ENCODE measurements around the gene PNP.

PNP gene

GRCh38 chr14:20455355-20456300, 13.6 kb upstream of the PNP start:
- no peak for DNase-seq

- DNase-seq, result no peak
These were observed 12.2 kb upstream of the PNP start for GRCh38 chr14:20456971-20457370.

GRCh38 chr14:20458031-20458789, 11.0 kb upstream of the PNP start:
- DNase-seq, result no peak

- DNase-seq, result no peak
These were observed 8.6 kb upstream of the PNP start for GRCh38 chr14:20460458-20461224.

DNA sequence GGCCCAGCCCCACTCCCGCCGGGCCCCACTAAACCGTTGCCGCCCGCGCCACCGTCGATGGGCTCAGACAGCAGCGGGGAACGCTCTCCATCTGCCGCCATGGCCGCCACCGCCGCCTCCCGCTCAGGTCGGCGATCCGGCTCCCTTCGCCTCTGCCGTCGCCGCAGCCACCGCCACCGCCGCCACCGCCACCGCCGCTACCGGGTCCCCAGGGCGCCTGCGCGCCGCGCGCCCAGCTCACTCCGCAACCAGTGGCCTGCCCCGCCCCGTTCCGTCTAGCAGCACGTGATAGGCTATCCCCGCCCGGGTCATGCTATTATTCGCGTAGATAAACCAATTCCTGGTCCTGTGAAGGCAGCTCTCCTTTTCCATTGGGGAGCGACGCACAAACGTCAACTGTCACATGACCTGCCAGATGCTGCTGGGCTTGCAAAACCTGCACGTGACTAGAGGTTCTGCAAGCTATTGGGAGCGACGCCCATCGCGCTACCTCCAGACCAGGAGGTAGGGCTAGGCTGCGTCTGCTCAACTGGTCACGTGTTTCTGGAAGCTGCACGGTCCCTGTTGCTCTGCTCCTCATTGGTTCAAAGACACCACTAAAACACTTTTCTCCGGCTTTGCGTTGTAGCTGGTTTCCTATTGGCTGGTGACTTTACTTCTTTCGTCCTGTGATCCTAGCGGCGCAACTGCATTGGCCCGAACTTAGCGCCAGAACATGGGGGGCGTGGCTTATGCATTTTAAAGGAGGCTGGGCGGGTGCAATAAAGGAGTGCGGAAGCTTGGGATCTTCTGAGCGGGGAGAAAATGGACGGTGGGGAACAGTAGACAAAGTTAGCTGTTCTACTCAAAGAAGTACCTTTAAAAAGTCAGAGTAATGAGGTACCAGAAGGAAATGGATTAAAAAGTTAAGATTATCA, 7.7 kb upstream of the PNP start, which contains the start of gene PIP4P1:
Gene PIP4P1, minus strand, starts transcription at position 210 of the 917 bp plus-strand sequence. Its CDS starts 109 bp downstream, at position 101.
- peak; percentile 100 for DNase-seq

GRCh38 chr14:20468764-20469241, 403 bp upstream of the PNP start:
- DNase-seq, result no peak

- peak; percentile 45 for DNase-seq
These were observed 840 bp downstream of the PNP start for GRCh38 chr14:20469890-20470602.

- no peak for DNase-seq
These were observed 1.3 kb downstream of the PNP start for GRCh38 chr14:20470603-20470901.

GRCh38 chr14:20472536-20473169, 3.4 kb downstream of the PNP start:
- no peak for DNase-seq

DNA sequence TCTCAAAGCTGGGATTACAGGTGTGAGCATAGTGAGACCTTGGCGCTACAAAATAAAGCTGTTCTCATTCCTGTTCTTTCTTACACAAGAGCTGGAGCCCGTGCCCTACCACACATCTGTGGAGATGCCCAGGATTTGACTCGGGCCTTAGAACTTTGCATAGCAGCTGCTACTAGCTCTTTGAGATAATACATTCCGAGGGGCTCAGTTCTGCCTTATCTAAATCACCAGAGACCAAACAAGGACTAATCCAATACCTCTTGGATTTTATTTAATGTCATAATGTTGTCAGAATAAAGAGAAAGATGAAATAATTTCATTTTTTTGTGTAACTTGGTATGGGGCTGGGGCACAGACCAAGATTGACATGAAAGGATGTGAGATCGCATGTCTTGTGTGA, 7.6 kb downstream of the PNP start:
- no peak for DNase-seq

DNA sequence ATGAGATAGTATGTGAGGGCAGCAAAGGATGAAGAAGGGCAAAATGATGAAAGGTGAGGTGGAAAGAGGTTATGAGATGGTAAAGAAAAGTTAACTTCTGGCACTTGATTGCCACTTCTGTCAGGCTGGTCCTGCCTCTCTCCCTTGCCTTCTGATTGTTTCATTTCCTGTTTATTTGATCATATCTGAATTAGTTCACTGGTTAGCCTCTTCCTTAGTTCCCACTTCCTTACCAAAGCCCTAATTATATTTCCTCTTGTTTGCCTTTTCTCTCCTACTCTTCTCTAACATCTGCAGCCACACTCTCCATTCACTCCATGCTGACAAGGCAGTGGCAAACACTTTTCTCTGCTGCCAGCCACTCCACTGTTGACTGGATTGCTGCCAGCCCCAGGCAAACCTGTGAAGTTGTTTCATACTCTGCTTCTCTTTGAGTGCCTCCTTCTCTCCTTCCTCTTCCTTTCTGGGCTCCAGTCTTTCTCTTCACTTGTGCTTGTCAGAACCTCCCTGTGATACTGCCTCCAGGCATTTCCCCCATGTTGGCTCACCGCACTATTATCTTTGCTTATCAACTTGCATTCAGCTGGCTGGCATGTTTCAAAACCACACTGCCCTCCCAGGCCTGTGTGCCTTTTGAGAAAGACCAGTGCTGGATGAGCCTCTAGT, 8.1 kb downstream of the PNP start:
- no peak for DNase-seq

- no peak for DNase-seq
These were observed 9.7 kb downstream of the PNP start for GRCh38 chr14:20478894-20479293.

GRCh38 chr14:20482382-20482781, 13.2 kb downstream of the PNP start:
- DNase-seq, result no peak

GRCh38 chr14:20485900-20486299, 16.7 kb downstream of the PNP start:
- DNase-seq, result no peak

DNA sequence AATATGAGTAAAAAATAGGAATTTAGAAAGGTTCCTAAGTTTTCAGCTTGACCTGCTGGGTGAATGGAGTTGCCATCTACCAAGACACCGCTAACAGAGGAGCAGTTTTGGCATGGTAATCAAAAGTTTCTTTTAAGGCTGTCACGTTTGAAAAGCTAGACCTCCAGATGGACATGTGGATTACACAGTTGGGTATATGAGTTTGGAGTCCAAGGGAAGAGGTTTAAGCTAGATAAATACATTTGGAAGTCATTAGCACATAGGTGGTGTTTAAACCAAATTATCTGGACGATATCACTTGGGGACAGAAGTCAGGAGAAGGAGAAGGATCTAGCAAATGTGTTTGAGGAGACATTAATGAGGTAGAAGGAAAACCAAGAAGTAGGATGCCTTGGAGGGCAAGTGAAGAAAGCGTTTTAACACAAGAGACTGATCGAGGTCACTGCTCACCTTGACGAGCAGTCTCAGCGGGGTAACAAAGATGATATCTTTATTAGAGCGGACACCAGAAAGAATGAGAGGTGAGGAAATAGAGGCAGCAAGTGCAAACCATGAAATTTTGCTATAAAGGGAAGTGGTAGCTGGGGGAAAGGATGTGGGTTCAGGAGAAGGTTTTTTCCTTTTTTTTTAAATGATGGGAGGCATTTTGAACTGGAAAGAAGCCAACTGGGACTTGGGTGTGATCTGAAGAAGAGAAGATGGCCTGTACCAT, 17.6 kb downstream of the PNP start:
- no peak for DNase-seq

DNA sequence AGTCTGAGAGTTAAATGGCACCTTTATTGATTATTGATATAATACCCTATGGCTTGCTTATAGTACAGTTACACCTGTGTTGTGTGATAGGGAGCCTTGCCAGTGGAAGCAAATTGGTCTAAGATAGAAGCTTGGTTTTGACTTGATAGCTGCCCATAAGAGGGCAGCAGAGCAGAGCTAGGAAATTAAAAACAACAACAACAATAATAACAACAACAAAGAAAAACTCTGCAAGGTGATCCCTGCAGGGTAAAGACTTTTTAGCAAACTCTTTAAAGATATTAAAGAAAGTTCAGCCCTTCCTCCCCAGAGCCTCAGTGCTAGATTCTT, 18.2 kb downstream of the PNP start:
- no peak for DNase-seq

DNA sequence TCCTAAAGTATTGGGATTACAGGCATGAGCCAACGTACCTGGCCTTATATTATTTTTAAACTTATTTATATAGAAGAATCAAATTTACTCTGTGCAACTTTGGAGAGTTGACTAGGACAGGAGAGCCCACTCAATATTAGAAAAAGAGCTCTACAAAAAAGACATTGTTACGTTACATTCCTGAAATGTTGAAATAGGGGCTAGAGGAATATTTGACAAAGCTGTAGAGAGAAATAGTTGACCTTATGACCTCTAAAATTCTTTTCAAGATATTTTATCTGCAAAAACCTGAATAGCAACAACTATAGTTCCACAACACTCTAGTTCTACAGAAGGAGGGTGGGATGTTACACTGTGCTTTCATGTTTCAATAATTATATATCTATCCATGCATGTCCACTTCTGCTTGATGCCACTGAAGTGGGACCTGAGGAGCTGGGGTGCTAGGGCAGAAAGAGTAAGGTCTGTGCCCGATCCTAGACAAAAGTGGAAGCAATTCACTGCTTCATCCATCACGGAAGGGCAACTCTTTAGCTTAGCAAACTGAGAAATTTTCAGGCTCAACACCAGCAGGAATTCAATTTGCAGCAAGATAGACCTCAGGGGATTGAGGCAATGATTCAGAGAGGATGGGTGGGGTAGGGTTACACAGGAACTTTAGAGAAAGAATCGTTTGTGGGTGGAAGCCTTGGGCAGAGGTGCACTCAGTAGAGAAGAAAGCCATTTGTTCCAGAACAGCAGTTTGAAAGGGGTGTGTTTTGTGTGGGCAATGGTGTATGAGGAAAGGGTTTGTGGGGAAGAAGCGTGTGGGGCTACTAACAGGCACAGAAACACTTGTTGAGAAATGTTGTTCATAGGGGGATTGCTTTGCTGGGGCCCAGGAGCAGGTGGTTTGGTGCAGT, 20.1 kb downstream of the PNP start:
- DNase-seq, result no peak

- DNase-seq, result no peak
These were observed 21.4 kb downstream of the PNP start for GRCh38 chr14:20490563-20490962.

- no peak for DNase-seq
These were observed 23.3 kb downstream of the PNP start for GRCh38 chr14:20492486-20492885.

All from NCI-H187 treated with DMSO at 0.1 percent for 48 hours (cell line).